Breast epithelium (tissue), 3 donors: ENCODE data around the gene ZMYND12.

Experiments used
- POLR2A ChIP-seq: fragments of 450-650 bp; IDR thresholded peaks from one replicate; pipeline ENCODE4 v1.6.1; 2016; ENCODE audit warnings: antibody characterized with exemption, mild to moderate bottlenecking, moderate library complexity
- POLR2AphosphoS5 ChIP-seq, 3 donors: sonication (generic); formaldehyde crosslinking; IDR thresholded peaks; one replicate each; pipeline ENCODE4 v1.6.1; 2017; ENCODE audit warnings: antibody characterized with exemption in 3 of 3
- TF ChIP-seq, protein P1 (sequence below), 3 donors: fragments of 450-650 bp; IDR thresholded peaks; one replicate each; pipeline ENCODE4 v1.5.1; 2016 to 2017; ENCODE audit warnings: antibody characterized with exemption in 3 of 3, mild to moderate bottlenecking in 3 of 3, moderate library complexity in 3 of 3

DNA sequence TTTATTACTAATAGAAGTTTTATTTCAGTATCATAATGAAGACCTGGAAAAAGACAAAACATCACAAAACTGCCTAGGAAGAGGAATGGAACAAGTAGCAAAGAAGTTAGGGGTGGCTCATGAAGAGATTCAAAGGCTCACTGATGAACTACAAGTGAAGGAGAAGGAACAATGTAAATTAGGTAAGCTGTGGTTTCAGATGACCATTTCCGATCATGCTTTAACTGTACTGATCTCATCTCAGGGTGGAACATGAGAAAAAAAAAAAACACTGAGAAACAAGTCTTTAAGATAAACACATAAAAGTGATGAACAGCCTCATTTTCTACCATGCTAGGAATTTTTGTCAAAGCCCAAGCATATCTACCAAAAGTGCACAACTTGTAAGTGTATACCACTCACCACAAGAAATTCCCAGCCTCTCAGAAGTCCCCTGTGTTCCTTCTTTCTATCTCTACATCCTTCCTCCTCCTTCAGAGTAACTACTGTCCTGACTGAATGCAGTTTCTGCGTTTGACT, 26.9 kb upstream of the ZMYND12 start:
- TF ChIP-seq POLR2A = no peak
- TF ChIP-seq, protein P1, sequence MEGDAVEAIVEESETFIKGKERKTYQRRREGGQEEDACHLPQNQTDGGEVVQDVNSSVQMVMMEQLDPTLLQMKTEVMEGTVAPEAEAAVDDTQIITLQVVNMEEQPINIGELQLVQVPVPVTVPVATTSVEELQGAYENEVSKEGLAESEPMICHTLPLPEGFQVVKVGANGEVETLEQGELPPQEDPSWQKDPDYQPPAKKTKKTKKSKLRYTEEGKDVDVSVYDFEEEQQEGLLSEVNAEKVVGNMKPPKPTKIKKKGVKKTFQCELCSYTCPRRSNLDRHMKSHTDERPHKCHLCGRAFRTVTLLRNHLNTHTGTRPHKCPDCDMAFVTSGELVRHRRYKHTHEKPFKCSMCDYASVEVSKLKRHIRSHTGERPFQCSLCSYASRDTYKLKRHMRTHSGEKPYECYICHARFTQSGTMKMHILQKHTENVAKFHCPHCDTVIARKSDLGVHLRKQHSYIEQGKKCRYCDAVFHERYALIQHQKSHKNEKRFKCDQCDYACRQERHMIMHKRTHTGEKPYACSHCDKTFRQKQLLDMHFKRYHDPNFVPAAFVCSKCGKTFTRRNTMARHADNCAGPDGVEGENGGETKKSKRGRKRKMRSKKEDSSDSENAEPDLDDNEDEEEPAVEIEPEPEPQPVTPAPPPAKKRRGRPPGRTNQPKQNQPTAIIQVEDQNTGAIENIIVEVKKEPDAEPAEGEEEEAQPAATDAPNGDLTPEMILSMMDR (IDR thresholded peaks at IDR 0.05) = no peak
- no peak for TF ChIP-seq POLR2AphosphoS5 (IDR thresholded peaks at IDR 0.05)
